ENCODE data around the gene JAKMIP2.

GRCh38 chr5:147701468-147701867 lies 81.1 kb downstream of the JAKMIP2 start:
- no peak for TF ChIP-seq POLR2A (IDR thresholded peaks at IDR 0.05)
- TF ChIP-seq, protein P1, sequence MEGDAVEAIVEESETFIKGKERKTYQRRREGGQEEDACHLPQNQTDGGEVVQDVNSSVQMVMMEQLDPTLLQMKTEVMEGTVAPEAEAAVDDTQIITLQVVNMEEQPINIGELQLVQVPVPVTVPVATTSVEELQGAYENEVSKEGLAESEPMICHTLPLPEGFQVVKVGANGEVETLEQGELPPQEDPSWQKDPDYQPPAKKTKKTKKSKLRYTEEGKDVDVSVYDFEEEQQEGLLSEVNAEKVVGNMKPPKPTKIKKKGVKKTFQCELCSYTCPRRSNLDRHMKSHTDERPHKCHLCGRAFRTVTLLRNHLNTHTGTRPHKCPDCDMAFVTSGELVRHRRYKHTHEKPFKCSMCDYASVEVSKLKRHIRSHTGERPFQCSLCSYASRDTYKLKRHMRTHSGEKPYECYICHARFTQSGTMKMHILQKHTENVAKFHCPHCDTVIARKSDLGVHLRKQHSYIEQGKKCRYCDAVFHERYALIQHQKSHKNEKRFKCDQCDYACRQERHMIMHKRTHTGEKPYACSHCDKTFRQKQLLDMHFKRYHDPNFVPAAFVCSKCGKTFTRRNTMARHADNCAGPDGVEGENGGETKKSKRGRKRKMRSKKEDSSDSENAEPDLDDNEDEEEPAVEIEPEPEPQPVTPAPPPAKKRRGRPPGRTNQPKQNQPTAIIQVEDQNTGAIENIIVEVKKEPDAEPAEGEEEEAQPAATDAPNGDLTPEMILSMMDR (IDR thresholded peaks at IDR 0.05): no peak
